RWPE1 (cell line): ENCODE data around the gene MBOAT2.

Source experiments
- CTCF ChIA-PET: fragments of 350-600 bp; sonication (Branson Sonifier 250); formaldehyde crosslinking; extraction: SDS; loops from one replicate; lab custom pipeline; 2021; lab: Yijun Ruan, JAX
- POLR2A ChIA-PET: fragments of 400-600 bp; formaldehyde crosslinking; extraction: SDS; loops from one replicate; lab custom pipeline; 2020; ENCODE audit warnings: antibody characterized with exemption; ENCODE audit not compliant: low non-redundant PET; lab: Yijun Ruan, JAX
- DNase-seq: peaks from one replicate; pipeline ENCODE4 v3.0.0; 2012; ENCODE audit warnings: low spot score
- H3K27ac ChIP-seq: fragments of 450-650 bp; 2 replicates; pipeline ENCODE4 v1.5.1; 2017
- TF ChIP-seq, protein P1 (sequence below): fragments of 450-650 bp; conservative IDR thresholded peaks from 2 replicates; pipeline ENCODE4 v1.5.1; 2017; ENCODE audit warnings: low read depth, mild to moderate bottlenecking

The MBOAT2 gene

GRCh38 chr2:8956774-8957173, 46.7 kb downstream of the MBOAT2 start:
- TF ChIP-seq, protein P1, sequence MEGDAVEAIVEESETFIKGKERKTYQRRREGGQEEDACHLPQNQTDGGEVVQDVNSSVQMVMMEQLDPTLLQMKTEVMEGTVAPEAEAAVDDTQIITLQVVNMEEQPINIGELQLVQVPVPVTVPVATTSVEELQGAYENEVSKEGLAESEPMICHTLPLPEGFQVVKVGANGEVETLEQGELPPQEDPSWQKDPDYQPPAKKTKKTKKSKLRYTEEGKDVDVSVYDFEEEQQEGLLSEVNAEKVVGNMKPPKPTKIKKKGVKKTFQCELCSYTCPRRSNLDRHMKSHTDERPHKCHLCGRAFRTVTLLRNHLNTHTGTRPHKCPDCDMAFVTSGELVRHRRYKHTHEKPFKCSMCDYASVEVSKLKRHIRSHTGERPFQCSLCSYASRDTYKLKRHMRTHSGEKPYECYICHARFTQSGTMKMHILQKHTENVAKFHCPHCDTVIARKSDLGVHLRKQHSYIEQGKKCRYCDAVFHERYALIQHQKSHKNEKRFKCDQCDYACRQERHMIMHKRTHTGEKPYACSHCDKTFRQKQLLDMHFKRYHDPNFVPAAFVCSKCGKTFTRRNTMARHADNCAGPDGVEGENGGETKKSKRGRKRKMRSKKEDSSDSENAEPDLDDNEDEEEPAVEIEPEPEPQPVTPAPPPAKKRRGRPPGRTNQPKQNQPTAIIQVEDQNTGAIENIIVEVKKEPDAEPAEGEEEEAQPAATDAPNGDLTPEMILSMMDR = no peak
- H3K27ac ChIP-seq = no peak overlapping the region
- no peak for DNase-seq
- ChIA-PET CTCF (no interaction called here), POLR2A (no interaction called here)

- ChIA-PET CTCF (no interaction called here), POLR2A (no interaction called here)
- no peak for DNase-seq
- TF ChIP-seq, protein P1 = no peak
- H3K27ac ChIP-seq = no peak overlapping the region
Measured at GRCh38 chr2:8954990-8955389, 48.5 kb downstream of the MBOAT2 start.

DNA sequence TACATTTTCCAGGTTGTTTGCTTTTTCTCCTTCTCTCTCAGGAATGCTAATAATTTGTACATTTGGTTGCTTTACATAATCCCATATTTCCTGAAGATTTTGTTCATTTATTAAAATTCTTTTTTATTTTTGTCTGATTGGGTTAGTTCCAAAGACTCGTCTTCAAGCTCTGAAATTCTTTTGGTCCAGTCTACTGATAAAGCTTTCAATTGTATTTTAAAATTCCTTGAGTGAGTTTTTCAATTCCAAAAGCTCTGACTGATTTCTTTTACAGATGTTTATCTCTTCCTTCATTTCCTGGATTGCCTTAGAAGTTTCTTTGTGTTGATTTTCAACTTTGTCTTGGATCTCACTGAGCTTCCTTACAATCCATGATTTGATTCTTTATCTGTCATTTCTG, 50.0 kb downstream of the MBOAT2 start:
- ChIA-PET CTCF (interaction anchor here (0.7 kb wide), 1 partner anchor 900 kb away, joined by 4 read pairs; no protein-coding TSS in a partner anchor), POLR2A (no interaction called here)
- TF ChIP-seq, protein P1 = no peak
- no peak overlapping the region for H3K27ac ChIP-seq
- DNase-seq = no peak

DNA sequence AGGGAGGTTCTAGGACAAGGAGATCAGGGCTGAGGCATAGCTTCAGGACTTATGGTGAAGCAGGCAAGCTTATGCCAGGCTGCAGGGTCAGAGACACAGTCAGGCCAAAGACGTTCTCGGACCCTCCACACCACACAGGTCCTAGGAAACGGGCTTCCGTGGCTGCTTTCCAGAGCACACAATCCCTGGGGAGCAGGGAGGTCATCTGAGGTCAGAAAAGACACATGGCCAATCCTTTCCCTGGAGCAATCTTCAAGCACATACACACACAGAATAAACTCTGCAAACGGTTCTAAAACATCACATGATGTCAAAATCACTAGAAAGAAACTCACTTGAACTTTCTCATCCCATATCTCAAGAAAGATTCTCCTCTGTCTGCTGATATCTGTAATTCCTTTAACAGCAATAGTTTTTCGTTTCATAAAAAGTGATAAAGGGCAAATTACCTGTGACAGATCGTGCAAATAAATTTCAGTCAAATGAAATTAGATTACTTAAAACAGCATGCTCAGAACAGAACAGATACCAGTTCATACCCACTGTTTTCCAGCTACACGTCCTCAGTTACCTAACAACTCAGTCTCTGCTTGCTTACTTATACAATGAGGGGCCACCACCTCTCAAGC, 63.9 kb downstream of the MBOAT2 start:
- H3K27ac ChIP-seq = no peak overlapping the region
- ChIA-PET POLR2A (no interaction called here), CTCF (no interaction called here)
- DNase-seq = no peak
- TF ChIP-seq, protein P1 = no peak

- TF ChIP-seq, protein P1 = no peak
- POLR2A ChIA-PET = no interaction called here
- CTCF ChIA-PET = no interaction called here
- H3K27ac ChIP-seq = no peak overlapping the region
- DNase-seq = no peak
Measured at GRCh38 chr2:8938384-8938783, 65.1 kb downstream of the MBOAT2 start.

GRCh38 chr2:8935982-8936381, 67.5 kb downstream of the MBOAT2 start:
- CTCF ChIA-PET = interaction anchor here (0.7 kb wide), 1 partner anchor 57 kb away, joined by 4 read pairs; no protein-coding TSS in a partner anchor

More at GRCh38 chr2:8935982-8936381, 67.5 kb downstream of the MBOAT2 start:
- DNase-seq = no peak
- POLR2A ChIA-PET = no interaction called here
- TF ChIP-seq, protein P1 = no peak
- no peak overlapping the region for H3K27ac ChIP-seq
